ENCODE results near the gene BDNF. TPM values are rescaled to one million over a fixed set of nuclear protein-coding genes. Genes with fewer than 3 reads are reported as not detected.
"Not testable (repeated sequence)": the region's sequence is repeated elsewhere in the genome, so short reads cannot be mapped to it uniquely, and the experiment has no call there.

The BDNF gene
- total and polyA plus RNA-seq, 2 of the 8 experiments (the other 6 are each of a cell fraction or from before 2014, with no cell fraction given) = 2.4 to 5.4 TPM

GRCh38 chr11:27629023-27629422 lies 71.2 kb downstream of the BDNF start:
- CTCF ChIA-PET (ENCODE audit: partially characterized antibody) = interaction anchor here (1.1 to 1.4 kb wide), 3 partner anchors 70 to 90 kb away, joined by 3 to 6 read pairs (median 4); partner anchors contain the start of gene BDNF
- peaks cover 0 to 35% of the 10 kb centered on the region in 2 experiments; a peak in 2 of 4 replicates for H3K79me2 ChIP-seq (ENCODE audit: control insufficient read depth in 1 of 2, insufficient read depth in 2 of 2, low read length in 2 of 2)
- H3K9me3 ChIP-seq (ENCODE audit: insufficient read depth in 2 of 2, low read depth in 1 of 2, low read length in 1 of 2); H2AFZ ChIP-seq (ENCODE audit: low read length); H2AK5ac ChIP-seq (ENCODE audit: low read depth, low read length); H2BK15ac ChIP-seq (ENCODE audit: low read length); H2BK5ac ChIP-seq (ENCODE audit: low read depth, low read length); H4K91ac ChIP-seq (replicated peaks; ENCODE audit: insufficient read length, low read length); H3K56ac ChIP-seq (replicated peaks; ENCODE audit: insufficient read length, low read depth, low read length); H3K18ac ChIP-seq (ENCODE audit: extremely low read depth, low read length); H3K4ac ChIP-seq (replicated peaks; ENCODE audit: insufficient read length, low read depth, low read length); H2BK12ac ChIP-seq (ENCODE audit: low read depth, low read length); H3K9ac ChIP-seq (replicated peaks in 1 of 4; ENCODE audit: extremely low read depth in 1 of 4, low read depth in 3 of 4, low read length in 3 of 4); H4K8ac ChIP-seq (ENCODE audit: extremely low read depth, insufficient read depth, low read length); H3K79me1 ChIP-seq (ENCODE audit: low read depth, low read length); H3K23me2 ChIP-seq (ENCODE audit: low read depth, low read length); H3K23ac ChIP-seq (ENCODE audit: insufficient read length); FAIRE-seq; H3K27ac ChIP-seq (ENCODE audit: low read depth, low read length); H2BK20ac ChIP-seq (ENCODE audit: low read length); H2BK120ac ChIP-seq (replicated peaks; ENCODE audit: low read depth, low read length); H3K27me3 ChIP-seq (replicated peaks in 1 of 4; ENCODE audit: control insufficient read depth in 3 of 4, extremely low read depth in 1 of 4, insufficient read depth in 3 of 4, low read length in 3 of 4); H3K14ac ChIP-seq (ENCODE audit: insufficient read length): not testable (repeated sequence)
- H3K4me2 ChIP-seq (ENCODE audit: insufficient read depth in 1 of 2, low read depth in 2 of 2, low read length in 2 of 2) = peak overlapping the region; percentile 33 to 57
- peak overlapping the region in 3 of 4 experiments; percentile 33 to 52 (median 35); a peak in 5 of 8 replicates for H3K4me3 ChIP-seq (ENCODE audit: extremely low read depth in 1 of 4, insufficient read depth in 2 of 4, low read depth in 3 of 4, low read length in 4 of 4)
- peak overlapping the region; percentile 9 for H4K5ac ChIP-seq (ENCODE audit: insufficient read length, low read depth, low read length)
- peak in 1 of 2 experiments; percentile 62 for DNase-seq (ENCODE audit: low read depth in 1 of 2, low spot score in 2 of 2)
- WGBS, 2 experiments (ENCODE audit: extremely low coverage in 1 of 2, insufficient coverage in 1 of 2, insufficient read length in 1 of 2, insufficient replicate concordance in 2 of 2, low coverage in 1 of 2, low lambda C conversion rate in 2 of 2, missing lambda C conversion rate in 1 of 2) = 13% methylated on average over 4 of the region's 5 CpGs; no CpG with 5 or more reads in 1 of the 2 experiments
- peaks cover 4 to 10% of the 10 kb centered on the region in 2 experiments for H4K20me1 ChIP-seq (replicated peaks in 1 of 2; ENCODE audit: control insufficient read depth in 1 of 2, insufficient read depth in 2 of 2, low read length in 2 of 2)
- POLR2A ChIA-PET (ENCODE audit: partially characterized antibody) = interaction anchor here (0.8 to 13.3 kb wide), 12 partner anchors 12 to 94 kb away, joined by 3 to 208 read pairs (median 7); no protein-coding TSS in a partner anchor
- H3K4me1 ChIP-seq (replicated peaks in 1 of 4; ENCODE audit: control insufficient read depth in 3 of 4, insufficient read depth in 4 of 4, low read length in 3 of 4) = peaks cover 0 to 14% (median 6%) of the 10 kb centered on the region in 4 experiments; a peak in 2 of 7 replicates
- H3K36me3 ChIP-seq (ENCODE audit: control insufficient read depth in 2 of 4, insufficient read depth in 4 of 4, low read length in 3 of 4) = peaks cover 1 to 59% (median 17%) of the 10 kb centered on the region in 4 experiments; a peak in 7 of 8 replicates
- TF ChIP-seq TBP (IDR thresholded peaks at IDR 0.05; ENCODE audit: low read depth, low read length) = 0 out of 2 replicates have a peak, but pooled peaks have one; percentile 47
- peak in 1 of 2 experiments; percentile 23; a peak in 1 of 3 replicates for TF ChIP-seq POLR2A (IDR thresholded peaks at IDR 0.05; ENCODE audit: control extremely low read depth in 1 of 2, low read depth in 2 of 2, low read length in 2 of 2)
